Stimulated activated CD4-positive, alpha-beta T cell treated with anti-CD3 and anti-CD28 coated beads, TNF-alpha, amount 100 ng/mL, for 24 hours (primary cell): ENCODE results near the gene CMSS1.

Experiments used
- DNase-seq, 3 experiments: peaks; one replicate each; pipeline ENCODE4 v3.0.0-alpha.2; 2020; ENCODE audit warnings: low read depth in 3 of 3

CMSS1 gene

DNA sequence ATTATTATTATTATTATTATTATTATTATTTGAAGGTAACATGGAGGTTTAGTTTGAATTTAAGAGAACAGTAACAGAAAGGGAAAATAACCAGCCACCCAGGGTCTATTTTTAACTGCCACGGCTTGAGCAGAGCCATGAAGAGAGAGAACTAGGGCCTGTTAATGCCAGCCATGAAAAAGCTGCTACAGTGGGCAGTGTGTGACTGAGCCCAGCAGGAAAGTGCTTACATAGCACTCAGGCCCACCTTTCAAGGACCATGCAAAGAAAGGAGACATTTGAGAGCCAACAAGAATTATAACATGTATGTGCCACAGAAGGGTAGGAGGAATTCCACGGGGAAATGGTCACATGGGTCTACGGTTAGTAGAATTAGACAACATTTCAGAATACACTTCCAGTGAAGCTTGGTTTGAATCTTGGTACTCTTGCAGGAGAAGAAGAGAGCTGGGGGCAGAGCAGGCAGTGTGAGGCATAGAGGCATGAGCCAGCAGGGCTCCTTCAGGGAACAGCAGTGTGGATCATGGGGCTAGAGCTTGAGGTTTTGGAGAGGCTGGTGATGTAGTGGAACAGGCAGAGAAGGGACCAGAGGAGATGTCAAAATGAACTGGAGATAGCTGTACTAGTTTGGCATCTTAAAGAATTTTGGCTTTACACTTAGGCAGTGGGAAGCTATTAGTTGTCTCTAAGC, 140.7 kb downstream of the CMSS1 start:
- DNase-seq, result no peak

- no peak for DNase-seq
Observed at GRCh38 chr3:99960123-99960878, 142.6 kb downstream of the CMSS1 start.

DNA sequence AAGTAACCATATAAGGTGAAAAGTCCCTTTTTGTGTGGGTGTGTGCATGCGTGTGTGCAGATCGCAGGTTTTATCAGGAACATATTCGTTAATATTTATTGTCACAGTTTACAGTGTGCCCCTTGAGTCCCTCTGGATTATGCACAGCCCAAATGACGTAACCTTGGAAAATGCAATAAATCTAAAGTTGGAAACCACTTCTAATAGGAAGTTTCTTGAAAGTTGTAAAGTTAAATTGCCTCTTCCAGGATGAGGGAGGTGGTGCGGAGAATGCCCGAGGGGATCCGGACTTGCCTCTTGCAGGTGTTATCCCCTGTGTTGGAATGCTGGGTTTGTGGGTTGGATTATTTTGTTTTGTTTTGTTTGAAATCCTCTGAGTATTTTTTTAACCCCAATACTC, 143.3 kb downstream of the CMSS1 start:
- DNase-seq, result no peak

DNA sequence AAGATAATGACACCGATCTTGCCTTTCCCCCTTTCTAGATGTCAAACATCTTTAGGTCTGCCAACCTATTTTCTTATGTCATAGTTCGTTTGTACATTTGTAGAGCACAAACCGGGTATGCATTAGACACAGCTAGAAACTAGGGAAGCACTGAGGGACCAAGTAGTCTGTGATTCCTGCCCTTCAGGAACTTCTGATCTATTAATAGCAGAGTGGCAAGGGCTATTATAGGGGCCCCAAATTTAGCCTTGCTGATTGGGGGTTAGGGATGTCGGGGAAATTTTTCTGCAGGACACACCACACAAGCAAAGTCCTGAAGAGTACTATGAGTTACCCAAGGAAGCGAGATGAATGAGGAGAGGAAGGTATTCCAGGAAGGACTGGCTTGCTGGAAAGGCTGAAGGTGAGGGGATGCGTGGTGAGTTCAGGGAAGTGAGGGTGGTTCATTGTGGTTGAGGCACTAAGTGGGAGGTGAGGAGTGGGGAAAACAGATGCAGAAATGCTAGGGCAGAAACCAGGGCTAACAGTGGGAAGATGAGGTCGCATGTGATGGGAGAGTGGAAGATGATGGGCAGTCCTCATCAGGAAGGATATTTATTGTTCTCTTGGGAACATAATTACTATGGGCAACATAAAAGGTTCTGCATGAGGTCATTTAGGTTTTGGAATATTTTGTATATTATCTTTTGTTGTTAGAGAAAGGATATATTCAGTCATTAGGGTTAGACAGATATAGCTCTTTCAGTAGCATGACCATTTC, 144.3 kb downstream of the CMSS1 start:
- DNase-seq, result no peak

DNA sequence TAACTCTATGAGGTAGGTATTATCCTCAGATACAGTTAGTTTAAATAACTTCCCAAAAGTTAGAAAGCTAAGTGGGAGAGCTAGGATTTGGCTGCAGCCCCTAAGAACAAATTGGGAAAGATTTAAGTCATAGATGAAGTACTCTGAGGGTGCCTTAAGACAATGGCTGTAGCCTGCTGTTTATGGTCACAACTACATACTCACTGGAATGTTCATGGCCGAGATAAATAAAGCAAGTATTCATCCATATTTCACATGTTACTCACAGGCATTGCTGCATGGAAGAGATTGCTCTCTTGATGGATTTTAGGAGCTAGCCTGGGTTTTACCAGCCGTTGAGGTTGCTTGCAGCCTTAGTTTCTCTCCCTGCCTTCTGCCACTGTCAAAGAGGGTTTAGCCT, 145.0 kb downstream of the CMSS1 start:
- no peak for DNase-seq

DNA sequence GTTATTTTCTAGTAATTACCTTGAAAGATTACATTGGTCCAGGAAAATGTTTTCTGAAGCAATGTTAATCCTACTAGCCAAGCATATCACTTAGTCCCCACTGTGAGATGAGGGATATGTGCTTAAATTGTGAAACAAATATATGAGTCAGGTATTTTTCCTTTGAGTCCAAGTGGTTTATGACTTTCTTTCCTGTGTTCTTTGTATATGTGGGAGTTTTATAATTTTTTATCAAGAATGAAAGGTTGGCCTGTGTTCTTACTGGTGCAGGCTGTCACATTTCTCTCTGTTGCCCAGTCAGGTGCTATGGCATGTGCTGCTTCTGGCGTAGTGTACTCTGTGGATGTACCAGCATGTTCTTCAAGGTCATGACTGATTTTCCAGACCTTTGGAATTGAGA, 147.4 kb downstream of the CMSS1 start:
- no peak for DNase-seq

DNA sequence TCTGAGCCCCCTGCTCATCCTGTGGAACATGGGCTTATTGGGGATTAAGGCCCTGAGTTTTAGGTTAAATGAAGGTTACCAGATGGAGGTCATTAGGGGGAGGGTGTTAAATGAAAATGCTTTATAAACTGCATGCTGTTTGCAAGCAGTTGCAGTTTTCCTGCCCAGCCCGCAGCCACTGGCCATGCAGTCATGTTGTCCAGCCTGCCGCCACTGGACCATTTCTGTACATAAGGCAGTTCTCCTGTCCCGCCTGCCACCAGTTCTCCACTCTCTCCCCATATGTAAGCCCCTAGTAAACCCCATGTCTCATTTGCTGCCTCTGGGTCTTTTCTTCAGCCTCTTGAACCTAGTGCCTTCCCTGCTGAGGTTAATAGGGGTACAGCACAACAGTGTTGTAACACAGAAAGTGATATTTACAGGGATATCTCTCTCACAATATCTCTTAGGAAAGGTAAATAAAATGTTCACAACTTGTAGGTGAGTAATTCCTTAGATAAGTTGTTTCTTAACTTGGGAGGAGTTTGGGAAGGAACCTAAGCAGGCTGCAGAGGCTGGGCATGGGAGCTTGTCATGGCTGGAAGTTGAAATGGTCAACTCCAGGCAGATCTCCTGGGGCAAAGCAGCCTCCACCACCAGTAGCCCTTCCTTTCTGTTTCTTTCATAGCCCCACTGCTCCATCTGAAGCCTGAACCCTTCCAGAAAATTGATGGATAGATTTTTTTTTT, 148.2 kb downstream of the CMSS1 start:
- no peak for DNase-seq

GRCh38 chr3:99966662-99967416, 149.2 kb downstream of the CMSS1 start:
- no peak for DNase-seq

- DNase-seq, result no peak
Observed at GRCh38 chr3:99967796-99968195, 150.1 kb downstream of the CMSS1 start.

- DNase-seq, result no peak
Observed at GRCh38 chr3:99969136-99969535, 151.5 kb downstream of the CMSS1 start.

GRCh38 chr3:99970198-99970597, 152.5 kb downstream of the CMSS1 start:
- DNase-seq, result no peak

DNA sequence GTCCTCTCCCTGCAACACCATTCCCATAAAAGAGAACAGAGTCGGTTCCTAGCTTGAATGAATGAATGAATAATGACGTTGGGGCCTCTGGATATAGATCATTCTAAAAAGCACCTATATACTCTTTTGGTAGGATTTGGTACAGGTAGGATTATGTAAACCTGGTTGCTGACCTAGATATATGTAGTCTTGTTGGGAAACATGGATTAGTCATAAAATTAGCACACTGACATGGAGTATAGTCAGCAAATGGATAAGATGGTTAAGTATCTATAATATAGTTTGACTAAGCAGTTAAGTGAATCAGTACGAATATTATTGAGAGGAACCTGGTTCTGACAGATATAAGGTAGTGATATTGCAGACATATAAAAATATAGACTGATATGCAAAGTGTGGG, 154.1 kb downstream of the CMSS1 start:
- DNase-seq, result no peak

GRCh38 chr3:99972380-99973104, 154.9 kb downstream of the CMSS1 start:
- DNase-seq, result no peak

- DNase-seq, result no peak
Observed at GRCh38 chr3:99974989-99975388, 157.3 kb downstream of the CMSS1 start.

GRCh38 chr3:99976584-99976983, 158.9 kb downstream of the CMSS1 start:
- DNase-seq, result no peak

DNA sequence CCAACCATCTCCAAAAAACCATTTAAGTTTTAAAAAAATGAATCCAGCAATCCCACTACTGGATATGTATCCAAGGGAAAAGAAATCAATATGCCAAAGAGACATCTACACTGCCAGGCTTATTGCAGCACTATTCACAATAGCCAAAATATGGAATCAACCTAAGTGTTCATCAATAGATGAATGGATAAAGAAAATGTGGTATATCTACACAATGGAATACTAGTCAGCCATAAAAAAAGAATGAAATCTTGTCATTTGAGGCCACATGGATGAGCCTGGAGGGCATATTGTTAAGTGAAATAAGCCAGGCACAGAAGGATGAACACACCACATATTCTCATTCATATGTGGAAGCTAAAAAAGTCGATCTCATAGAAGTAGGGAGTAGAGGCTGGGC, 160.6 kb downstream of the CMSS1 start:
- DNase-seq, result no peak

GRCh38 chr3:99980606-99981005, 162.9 kb downstream of the CMSS1 start:
- no peak for DNase-seq

DNA sequence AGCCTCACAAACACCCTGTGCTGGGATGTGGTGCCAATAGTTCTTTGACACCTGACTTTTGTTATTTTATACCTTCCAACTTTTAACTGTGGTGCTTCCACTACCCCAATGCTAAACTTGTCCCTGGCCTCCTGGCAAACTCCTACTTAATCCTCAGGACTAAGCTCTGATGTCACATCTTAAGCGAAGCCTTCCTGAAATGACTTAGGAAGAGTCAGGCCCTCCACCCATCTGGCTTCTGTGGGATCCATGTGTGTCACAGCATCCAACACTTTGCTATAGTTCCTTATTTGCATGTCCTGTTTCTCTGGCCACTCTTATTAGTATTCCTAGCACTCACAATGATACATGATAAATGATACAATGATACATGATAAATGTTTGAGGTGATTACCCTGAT, 163.5 kb downstream of the CMSS1 start:
- DNase-seq, result no peak

DNA sequence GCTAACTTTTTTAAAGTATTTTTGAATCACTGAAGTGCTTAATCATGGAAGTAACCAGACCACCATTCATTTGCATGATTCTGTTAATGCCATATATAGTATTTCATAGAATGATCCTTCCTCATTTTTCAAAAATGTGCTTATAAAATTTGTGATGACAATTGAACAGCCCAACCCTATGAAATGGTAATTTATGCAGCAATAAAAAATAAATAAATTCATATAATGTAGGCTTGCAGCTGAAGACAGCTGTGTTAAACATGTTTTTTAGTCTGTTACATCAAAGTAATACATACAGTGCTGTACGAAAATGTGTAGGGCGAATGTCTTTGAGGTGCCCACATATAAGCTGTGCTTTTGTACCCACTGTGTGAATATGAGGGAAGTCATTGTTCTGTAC, 165.0 kb downstream of the CMSS1 start:
- no peak for DNase-seq

DNA sequence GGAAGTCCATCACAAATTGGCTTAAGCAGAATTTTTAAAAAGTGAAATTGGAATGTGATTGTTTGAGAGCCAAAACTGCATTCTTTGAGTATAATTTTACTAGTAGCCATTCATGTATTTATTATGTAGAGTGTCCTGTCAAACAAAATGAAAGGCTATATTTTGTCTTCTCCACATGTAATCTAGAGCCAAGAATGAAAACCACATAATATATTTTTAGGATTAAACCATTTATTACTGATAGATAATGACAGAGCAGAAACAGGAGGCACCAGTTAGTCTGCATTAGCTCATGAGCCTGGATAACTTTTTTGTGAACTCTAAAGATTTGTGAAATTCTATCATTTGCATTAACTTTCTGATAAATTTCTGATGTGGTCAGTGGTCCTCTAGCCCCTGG, 166.5 kb downstream of the CMSS1 start:
- no peak for DNase-seq

GRCh38 chr3:99984668-99985067, 167.0 kb downstream of the CMSS1 start:
- DNase-seq, result no peak
